DND-41 (cell line): Measurements from ENCODE around the gene NAA80.

Experiments used
- EZH2 ChIP-seq: IDR thresholded peaks from 3 replicates; pipeline ENCODE4 v1.6.1; 2012; ENCODE audit warnings: borderline replicate concordance, low read depth, mild to moderate bottlenecking, moderate library complexity, low read length, inconsistent platforms; ENCODE audit not compliant: severe bottlenecking
- TF ChIP-seq, protein P1 (sequence below): IDR thresholded peaks from 2 replicates; pipeline ENCODE4 v1.5.1; 2012; ENCODE audit warnings: borderline replicate concordance, low read length, moderate library complexity, mild to moderate bottlenecking; ENCODE audit not compliant: poor library complexity, severe bottlenecking; ENCODE audit errors: extremely low read depth

DNA sequence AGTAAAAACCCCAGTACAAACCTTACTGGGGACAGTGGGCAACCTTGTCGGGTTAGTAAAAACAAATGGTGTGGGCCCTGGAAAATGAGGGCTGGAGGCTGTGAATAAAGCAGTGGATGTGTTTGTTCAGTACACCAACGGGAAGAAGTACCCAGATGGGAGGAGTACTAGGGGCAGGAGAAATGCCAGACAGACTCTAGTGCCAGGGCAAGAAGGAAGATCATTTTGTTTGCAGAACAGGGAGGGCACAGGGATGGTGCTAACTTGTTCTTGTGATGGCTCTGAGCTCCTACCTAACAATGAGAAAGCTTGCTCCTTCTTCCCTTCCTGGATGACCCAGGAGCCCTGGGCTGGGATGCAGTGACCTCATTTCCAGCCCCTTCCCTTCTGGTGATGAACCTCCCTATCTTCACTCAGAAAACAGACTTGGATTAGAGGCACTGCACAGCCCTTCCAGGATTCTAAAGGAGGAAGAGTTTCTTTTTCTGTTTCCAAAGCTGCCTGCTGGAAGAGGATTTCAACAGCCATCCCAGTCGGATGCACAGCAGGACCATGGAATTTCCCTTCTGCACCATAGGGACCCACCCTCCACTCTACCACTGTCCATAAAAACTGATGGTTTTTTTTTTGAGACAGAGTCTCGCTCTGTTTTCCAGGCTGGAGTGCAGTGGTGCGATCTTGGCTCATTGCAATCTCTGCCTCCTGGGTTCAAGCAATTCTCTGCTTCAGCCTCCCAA is 35.3 kb upstream of the NAA80 start:
- TF ChIP-seq, protein P1, sequence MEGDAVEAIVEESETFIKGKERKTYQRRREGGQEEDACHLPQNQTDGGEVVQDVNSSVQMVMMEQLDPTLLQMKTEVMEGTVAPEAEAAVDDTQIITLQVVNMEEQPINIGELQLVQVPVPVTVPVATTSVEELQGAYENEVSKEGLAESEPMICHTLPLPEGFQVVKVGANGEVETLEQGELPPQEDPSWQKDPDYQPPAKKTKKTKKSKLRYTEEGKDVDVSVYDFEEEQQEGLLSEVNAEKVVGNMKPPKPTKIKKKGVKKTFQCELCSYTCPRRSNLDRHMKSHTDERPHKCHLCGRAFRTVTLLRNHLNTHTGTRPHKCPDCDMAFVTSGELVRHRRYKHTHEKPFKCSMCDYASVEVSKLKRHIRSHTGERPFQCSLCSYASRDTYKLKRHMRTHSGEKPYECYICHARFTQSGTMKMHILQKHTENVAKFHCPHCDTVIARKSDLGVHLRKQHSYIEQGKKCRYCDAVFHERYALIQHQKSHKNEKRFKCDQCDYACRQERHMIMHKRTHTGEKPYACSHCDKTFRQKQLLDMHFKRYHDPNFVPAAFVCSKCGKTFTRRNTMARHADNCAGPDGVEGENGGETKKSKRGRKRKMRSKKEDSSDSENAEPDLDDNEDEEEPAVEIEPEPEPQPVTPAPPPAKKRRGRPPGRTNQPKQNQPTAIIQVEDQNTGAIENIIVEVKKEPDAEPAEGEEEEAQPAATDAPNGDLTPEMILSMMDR = no peak
- TF ChIP-seq EZH2 = no peak
